Measurements from ENCODE around the gene TEK. TPM values are rescaled to one million over a fixed set of nuclear protein-coding genes. Genes with fewer than 3 reads are reported as not detected.

The TEK gene
- total and polyA plus RNA-seq, 2 experiments from 2014 or later, result 1.9 to 9.4 TPM

- H3K27ac Mint-ChIP-seq, result no peak overlapping the region
- TF ChIP-seq STAT1 (IDR thresholded peaks at IDR 0.05; ENCODE audit: unreplicated experiment), result no peak
- no peak for TF ChIP-seq CREB1 (CRISPR knock-in tag; IDR thresholded peaks at IDR 0.05; ENCODE audit: low read depth)
- no peak for TF ChIP-seq ZNF331 (CRISPR knock-in tag; IDR thresholded peaks at IDR 0.05; ENCODE audit: low read depth)
- TF ChIP-seq CTCF (conservative IDR thresholded peaks at IDR 0.05; ENCODE audit: low read depth in 2 of 2), result no peak
- no peak for TF ChIP-seq EZH2phosphoT487 (IDR thresholded peaks at IDR 0.05; ENCODE audit: unreplicated experiment)
- H3K4me2 ChIP-seq, result no peak overlapping the region
- no peak overlapping the region for H3K4me3 Mint-ChIP-seq
- DNase-seq (ENCODE audit: low spot score) (no peak), ATAC-seq (no peak)
- H3K4me3 ChIP-seq, result no peak overlapping the region
- H3K27me3 ChIP-seq (ENCODE audit: insufficient read depth), result no peaks in the 10 kb centered on the region
- H3K9me3 Mint-ChIP-seq, result peaks cover 4% of the 10 kb centered on the region; the same call in 1 of the 3 replicates
- no peaks in the 10 kb centered on the region for H3K36me3 ChIP-seq (ENCODE audit: insufficient read depth)
- 0 out of 2 replicates have a peak, but pooled peaks cover 3% of the 10 kb centered on the region for H3K9me2 ChIP-seq (ENCODE audit: insufficient read depth)
- no peak overlapping the region for H2AFZ ChIP-seq
- no peak overlapping the region for H3K27ac ChIP-seq (ENCODE audit: low read depth)
- H4K20me1 ChIP-seq (replicated peaks; ENCODE audit: insufficient read depth), result no peaks in the 10 kb centered on the region
- H3K36me3 Mint-ChIP-seq (ENCODE audit: low read depth), result no peaks in the 10 kb centered on the region
- H3K4me1 Mint-ChIP-seq, result no peaks in the 10 kb centered on the region
- H3K27me3 Mint-ChIP-seq (ENCODE audit: insufficient read depth, low read depth, poor library complexity), result no peaks in the 10 kb centered on the region
- H3K79me2 ChIP-seq (replicated peaks; ENCODE audit: insufficient read depth), result no peaks in the 10 kb centered on the region
- H3K4me1 ChIP-seq (ENCODE audit: insufficient read depth), result no peaks in the 10 kb centered on the region
- no peaks in the 10 kb centered on the region for H3F3A ChIP-seq (replicated peaks; ENCODE audit: low read depth)
These were observed 67.9 kb downstream of the TEK start for GRCh38 chr9:27176971-27177370.

GRCh38 chr9:27179245-27179865 is 70.3 kb downstream of the TEK start:
- ATAC-seq, result no peak
- H3K4me2 ChIP-seq, result no peak overlapping the region
- no peaks in the 10 kb centered on the region for H3K36me3 ChIP-seq (ENCODE audit: insufficient read depth)
- H3K4me1 ChIP-seq (ENCODE audit: insufficient read depth), result no peaks in the 10 kb centered on the region
- H3K79me2 ChIP-seq (replicated peaks; ENCODE audit: insufficient read depth), result no peaks in the 10 kb centered on the region
- H4K20me1 ChIP-seq (replicated peaks; ENCODE audit: insufficient read depth), result no peaks in the 10 kb centered on the region
- no peak overlapping the region for H3K27ac Mint-ChIP-seq
- H3K27me3 ChIP-seq (ENCODE audit: insufficient read depth), result no peaks in the 10 kb centered on the region
- H3K9me3 Mint-ChIP-seq, result peaks cover 4% of the 10 kb centered on the region; the same call in 1 of the 3 replicates
- H3K9me2 ChIP-seq (ENCODE audit: insufficient read depth), result 0 out of 2 replicates have a peak, but pooled peaks cover 3% of the 10 kb centered on the region
- no peaks in the 10 kb centered on the region for H3F3A ChIP-seq (replicated peaks; ENCODE audit: low read depth)
- H3K4me3 Mint-ChIP-seq, result no peak overlapping the region
- no peak for DNase-seq (ENCODE audit: low spot score)
- H3K27me3 Mint-ChIP-seq (ENCODE audit: insufficient read depth, low read depth, poor library complexity), result no peaks in the 10 kb centered on the region
- no peaks in the 10 kb centered on the region for H3K4me1 Mint-ChIP-seq
- H2AFZ ChIP-seq, result no peak overlapping the region
- H3K36me3 Mint-ChIP-seq (ENCODE audit: low read depth), result no peaks in the 10 kb centered on the region
- H3K4me3 ChIP-seq, result no peak overlapping the region
- H3K27ac ChIP-seq (ENCODE audit: low read depth), result no peak overlapping the region
- TF ChIP-seq STAT1 (IDR thresholded peaks at IDR 0.05; ENCODE audit: unreplicated experiment), result no peak
- no peak for TF ChIP-seq JUNB (IDR thresholded peaks at IDR 0.05; ENCODE audit: unreplicated experiment)
- TF ChIP-seq REST (IDR thresholded peaks at IDR 0.05; ENCODE audit: unreplicated experiment), result no peak
- TF ChIP-seq EZH2phosphoT487 (IDR thresholded peaks at IDR 0.05; ENCODE audit: unreplicated experiment), result no peak
- no peak for TF ChIP-seq ZNF114 (CRISPR knock-in tag; IDR thresholded peaks at IDR 0.05)
- TF ChIP-seq ETS1 (IDR thresholded peaks at IDR 0.05), result no peak
- no peak for TF ChIP-seq CREB1 (CRISPR knock-in tag; IDR thresholded peaks at IDR 0.05; ENCODE audit: low read depth)
- no peak for TF ChIP-seq NANOG (IDR thresholded peaks at IDR 0.05; ENCODE audit: borderline replicate concordance)
- TF ChIP-seq ZNF331 (CRISPR knock-in tag; IDR thresholded peaks at IDR 0.05; ENCODE audit: low read depth), result no peak
- TF ChIP-seq POLR2AphosphoS5 (IDR thresholded peaks at IDR 0.05; ENCODE audit: low read depth), result no peak

All from GM23338 (cell line).